K562 (cell line): Measurements from ENCODE around the gene LGI4. TPM values are rescaled to one million over a fixed set of nuclear protein-coding genes. Genes with fewer than 3 reads are reported as not detected.
A peak's percentile ranks its signal among the peaks of the same experiment; 100 is the strongest.

Source experiments
- ARID1B ChIP-seq: fragments of 450-650 bp; IDR thresholded peaks from 2 replicates; pipeline ENCODE4 v1.6.1; 2016; ENCODE audit warnings: antibody characterized with exemption, mild to moderate bottlenecking, inconsistent platforms
- CBFA2T3 ChIP-seq: fragments of 450-650 bp; IDR thresholded peaks from 2 replicates; pipeline ENCODE4 v1.6.1; 2017
- ELF1 ChIP-seq: fragments of 200-800 bp; sonication (Bioruptor generic); IDR thresholded peaks from 2 replicates; pipeline ENCODE4 v1.6.1; 2016; ENCODE audit warnings: missing genetic modification characterization, missing compliant biosample characterization
- HOXB6 ChIP-seq: fragments of 250-450 bp; sonication (Bioruptor Pico); IDR thresholded peaks from 2 replicates; pipeline ENCODE4 v1.5.1; 2022; ENCODE audit warnings: mild to moderate bottlenecking, borderline replicate concordance
- KLF6 ChIP-seq: fragments of 250-450 bp; sonication (Bioruptor Pico); IDR thresholded peaks from 2 replicates; pipeline ENCODE4 v1.4.0; 2020; ENCODE audit warnings: mild to moderate bottlenecking, moderate library complexity, borderline replicate concordance
- L3MBTL2 ChIP-seq: fragments of 450-650 bp; IDR thresholded peaks from 2 replicates; pipeline ENCODE4 v1.6.1; 2016; ENCODE audit warnings: mild to moderate bottlenecking, moderate library complexity
- MXD1 ChIP-seq: fragments of 250-450 bp; sonication (Bioruptor Pico); IDR thresholded peaks from 2 replicates; pipeline ENCODE4 v1.8.0; 2021; ENCODE audit warnings: borderline replicate concordance, mild to moderate bottlenecking, moderate library complexity; ENCODE audit not compliant: poor library complexity, severe bottlenecking
- MYNN ChIP-seq, 2 experiments: sonication (generic); formaldehyde crosslinking in 1 of 2; IDR thresholded peaks; 2 replicates each; pipeline versions ENCODE4 v1.5.0 to v1.6.1; 2016 to 2020; ENCODE audit warnings: antibody characterized with exemption in 1 of 2, missing genetic modification reagents in 1 of 2
- PKNOX1 ChIP-seq: fragments of 450-650 bp; IDR thresholded peaks from 2 replicates; pipeline ENCODE4 v1.6.1; 2016
- RBFOX2 ChIP-seq: fragments of 200-400 bp; formaldehyde crosslinking; IDR thresholded peaks from 2 replicates; pipeline ENCODE4 v1.6.1; 2017; ENCODE audit warnings: low read depth, mild to moderate bottlenecking, low read length, moderate library complexity
- SMARCB1 ChIP-seq: IDR thresholded peaks from 2 replicates; pipeline ENCODE4 v1.6.1; 2011; ENCODE audit warnings: improper control_type of control experiment, low read depth; ENCODE audit not compliant: insufficient read length
- SMC3 ChIP-seq: conservative IDR thresholded peaks from 2 replicates; pipeline ENCODE4 v1.6.1; 2011; ENCODE audit warnings: low read depth, low read length, improper control_type of control experiment; ENCODE audit not compliant: insufficient read depth
- XRCC5 ChIP-seq: fragments of 200-400 bp; formaldehyde crosslinking; IDR thresholded peaks from 2 replicates; pipeline ENCODE4 v1.6.1; 2017; ENCODE audit warnings: low read depth, mild to moderate bottlenecking, low read length
- ZFP36 ChIP-seq: fragments of 150-350 bp; IDR thresholded peaks from 2 replicates; pipeline ENCODE4 v1.6.1; 2018; ENCODE audit warnings: low read length, low read depth; ENCODE audit not compliant: partially characterized antibody
- ZNF274 ChIP-seq: IDR thresholded peaks from 2 replicates; pipeline ENCODE4 v1.6.1; 2011; ENCODE audit warnings: low read depth, mild to moderate bottlenecking, low read length, moderate library complexity, borderline replicate concordance
- ZNF707 ChIP-seq: fragments of 250-450 bp; sonication (Bioruptor Pico); conservative IDR thresholded peaks from 2 replicates; pipeline ENCODE4 v1.8.0; 2022; ENCODE audit warnings: inconsistent platforms, mild to moderate bottlenecking, moderate library complexity
- polyA plus RNA-seq, 8 experiments: library from polyadenylated mRNA; depleted of rRNA in 4 of 8; stranded (reverse) in 5 of 8; unstranded in 3 of 8; fragments of >200 nt; fragmentation: Nextera tagmentation in 2 of 8; fragmentation: Illumina TruSeq in 1 of 8; extraction: Ambion mirVana in 2 of 8; extraction: Trizol in 1 of 8; gene quantifications; 2 replicates each; pipeline versions ENCODE4 v1.2.1 to v1.2.3, GENCODE V29; 2011 to 2014; ENCODE audit warnings: inconsistent platforms in 1 of 8, missing spikeins in 1 of 8
- total RNA-seq, 7 experiments: library from RNA; depleted of rRNA in 6 of 7; stranded (reverse); fragments of >200 nt in 6 of 7; fragmentation: Illumina TruSeq in 2 of 7; extraction: Trizol in 2 of 7; gene quantifications; 2 replicates each; pipeline versions ENCODE4 v1.2.1 to v1.2.3, GENCODE V29; 2011 to 2021; ENCODE audit warnings: low replicate concordance in 1 of 7
- TF ChIP-seq, protein P1 (sequence below): sonication (generic); formaldehyde crosslinking; IDR thresholded peaks from 2 replicates; pipeline ENCODE4 v1.8.1; 2023; ENCODE audit warnings: mild to moderate bottlenecking, missing genetic modification reagents
- TF ChIP-seq, protein P2 (sequence below): fragments of 250-450 bp; sonication (Bioruptor Pico); IDR thresholded peaks from 2 replicates; pipeline ENCODE4 v1.5.0; 2021; ENCODE audit warnings: mild to moderate bottlenecking, borderline replicate concordance
- TF ChIP-seq, protein P3 (sequence below), 3 experiments: fragments of 200-800 bp in 1 of 3; fragments of 250-450 bp in 1 of 3; fragments of 450-650 bp in 1 of 3; sonication (Bioruptor Pico) in 1 of 3; sonication (Bioruptor generic) in 1 of 3; formaldehyde crosslinking in 1 of 3; IDR thresholded peaks; 2 replicates each; pipeline versions ENCODE4 v1.6.1 to v1.8.0; 2016 to 2022; ENCODE audit warnings: mild to moderate bottlenecking in 2 of 3, missing genetic modification characterization in 2 of 3, missing compliant biosample characterization in 1 of 3, moderate library complexity in 1 of 3

Gene LGI4
- total and polyA plus RNA-seq, 9 of the 15 experiments (the other 6 are each of a cell fraction or from before 2014, with no cell fraction given): 0.14 to 0.30 (median 0.24) TPM; not detected in 4

- TF ChIP-seq KLF6 (CRISPR knock-in tag) (no peak), ZNF707 (CRISPR knock-in tag) (no peak), MXD1 (CRISPR knock-in tag) (no peak), HOXB6 (no peak), XRCC5 (no peak), CBFA2T3 (peak; percentile 43; the same call in 1 of the 2 replicates), RBFOX2 (peak; percentile 29; the same call in 1 of the 2 replicates), SMARCB1 (no peak), L3MBTL2 (no peak), MYNN (IDR thresholded peaks at IDR 0.05) (peak; percentile 63; the same call in 1 of the 2 replicates), MYNN (CRISPR knock-in tag; IDR thresholded peaks at IDR 0.05) (no peak), ZNF274 (no peak), ARID1B (peak; percentile 33), PKNOX1 (peak; percentile 36; the same call in 1 of the 2 replicates), ZFP36 (no peak), ELF1 (no peak), SMC3 (no peak)
- TF ChIP-seq, protein P1, sequence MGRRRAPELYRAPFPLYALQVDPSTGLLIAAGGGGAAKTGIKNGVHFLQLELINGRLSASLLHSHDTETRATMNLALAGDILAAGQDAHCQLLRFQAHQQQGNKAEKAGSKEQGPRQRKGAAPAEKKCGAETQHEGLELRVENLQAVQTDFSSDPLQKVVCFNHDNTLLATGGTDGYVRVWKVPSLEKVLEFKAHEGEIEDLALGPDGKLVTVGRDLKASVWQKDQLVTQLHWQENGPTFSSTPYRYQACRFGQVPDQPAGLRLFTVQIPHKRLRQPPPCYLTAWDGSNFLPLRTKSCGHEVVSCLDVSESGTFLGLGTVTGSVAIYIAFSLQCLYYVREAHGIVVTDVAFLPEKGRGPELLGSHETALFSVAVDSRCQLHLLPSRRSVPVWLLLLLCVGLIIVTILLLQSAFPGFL (CRISPR knock-in tag): no peak
- TF ChIP-seq, protein P2, sequence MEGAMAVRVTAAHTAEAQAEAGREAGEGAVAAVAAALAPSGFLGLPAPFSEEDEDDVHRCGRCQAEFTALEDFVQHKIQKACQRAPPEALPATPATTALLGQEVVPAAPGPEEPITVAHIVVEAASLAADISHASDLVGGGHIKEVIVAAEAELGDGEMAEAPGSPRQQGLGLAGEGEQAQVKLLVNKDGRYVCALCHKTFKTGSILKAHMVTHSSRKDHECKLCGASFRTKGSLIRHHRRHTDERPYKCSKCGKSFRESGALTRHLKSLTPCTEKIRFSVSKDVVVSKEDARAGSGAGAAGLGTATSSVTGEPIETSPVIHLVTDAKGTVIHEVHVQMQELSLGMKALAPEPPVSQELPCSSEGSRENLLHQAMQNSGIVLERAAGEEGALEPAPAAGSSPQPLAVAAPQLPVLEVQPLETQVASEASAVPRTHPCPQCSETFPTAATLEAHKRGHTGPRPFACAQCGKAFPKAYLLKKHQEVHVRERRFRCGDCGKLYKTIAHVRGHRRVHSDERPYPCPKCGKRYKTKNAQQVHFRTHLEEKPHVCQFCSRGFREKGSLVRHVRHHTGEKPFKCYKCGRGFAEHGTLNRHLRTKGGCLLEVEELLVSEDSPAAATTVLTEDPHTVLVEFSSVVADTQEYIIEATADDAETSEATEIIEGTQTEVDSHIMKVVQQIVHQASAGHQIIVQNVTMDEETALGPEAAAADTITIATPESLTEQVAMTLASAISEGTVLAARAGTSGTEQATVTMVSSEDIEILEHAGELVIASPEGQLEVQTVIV (CRISPR knock-in tag): no peak
- TF ChIP-seq, protein P3, sequence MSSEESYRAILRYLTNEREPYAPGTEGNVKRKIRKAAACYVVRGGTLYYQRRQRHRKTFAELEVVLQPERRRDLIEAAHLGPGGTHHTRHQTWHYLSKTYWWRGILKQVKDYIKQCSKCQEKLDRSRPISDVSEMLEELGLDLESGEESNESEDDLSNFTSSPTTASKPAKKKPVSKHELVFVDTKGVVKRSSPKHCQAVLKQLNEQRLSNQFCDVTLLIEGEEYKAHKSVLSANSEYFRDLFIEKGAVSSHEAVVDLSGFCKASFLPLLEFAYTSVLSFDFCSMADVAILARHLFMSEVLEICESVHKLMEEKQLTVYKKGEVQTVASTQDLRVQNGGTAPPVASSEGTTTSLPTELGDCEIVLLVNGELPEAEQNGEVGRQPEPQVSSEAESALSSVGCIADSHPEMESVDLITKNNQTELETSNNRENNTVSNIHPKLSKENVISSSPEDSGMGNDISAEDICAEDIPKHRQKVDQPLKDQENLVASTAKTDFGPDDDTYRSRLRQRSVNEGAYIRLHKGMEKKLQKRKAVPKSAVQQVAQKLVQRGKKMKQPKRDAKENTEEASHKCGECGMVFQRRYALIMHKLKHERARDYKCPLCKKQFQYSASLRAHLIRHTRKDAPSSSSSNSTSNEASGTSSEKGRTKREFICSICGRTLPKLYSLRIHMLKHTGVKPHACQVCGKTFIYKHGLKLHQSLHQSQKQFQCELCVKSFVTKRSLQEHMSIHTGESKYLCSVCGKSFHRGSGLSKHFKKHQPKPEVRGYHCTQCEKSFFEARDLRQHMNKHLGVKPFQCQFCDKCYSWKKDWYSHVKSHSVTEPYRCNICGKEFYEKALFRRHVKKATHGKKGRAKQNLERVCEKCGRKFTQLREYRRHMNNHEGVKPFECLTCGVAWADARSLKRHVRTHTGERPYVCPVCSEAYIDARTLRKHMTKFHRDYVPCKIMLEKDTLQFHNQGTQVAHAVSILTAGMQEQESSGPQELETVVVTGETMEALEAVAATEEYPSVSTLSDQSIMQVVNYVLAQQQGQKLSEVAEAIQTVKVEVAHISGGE (CRISPR knock-in tag; IDR thresholded peaks at IDR 0.05): no peak
These were observed 33.3 kb upstream of the LGI4 start (continued) for GRCh38 chr19:35168196-35168595.
